ENCODE measurements around the gene TUSC2. TPM values are rescaled to one million over a fixed set of nuclear protein-coding genes. Genes with fewer than 3 reads are reported as not detected.

TUSC2 gene
- total RNA-seq, 1 experiment from 2014 or later, result 34.0 TPM

DNA sequence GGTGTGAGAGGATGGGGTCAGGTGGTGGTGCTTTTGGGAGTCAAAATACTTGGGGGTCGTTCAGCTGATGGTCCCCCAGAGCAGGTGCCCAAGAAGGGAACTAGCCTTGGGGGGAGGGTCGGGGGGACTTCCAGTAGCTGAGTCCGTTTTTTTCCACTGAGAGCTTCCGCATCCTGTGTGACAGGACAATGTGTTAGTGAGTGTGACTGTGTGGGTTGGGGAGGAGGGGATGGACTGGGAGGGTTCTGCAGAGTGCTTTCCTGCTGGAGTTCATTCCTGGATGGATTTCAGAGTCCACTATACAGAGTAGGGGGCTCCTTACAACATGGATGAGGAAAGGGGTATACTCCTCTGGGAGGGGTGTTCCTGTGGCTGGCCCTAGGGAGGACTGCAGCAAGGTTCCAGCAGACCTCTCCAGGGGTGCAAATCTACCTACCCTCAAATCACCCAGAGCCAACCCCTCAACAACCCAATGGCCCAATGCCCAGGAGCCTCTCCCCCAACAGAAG lies 4.9 kb downstream of the TUSC2 start:
- H3K79me2 ChIP-seq (ENCODE audit: insufficient read depth, low read length), result peaks cover 56% of the 10 kb centered on the region
- CTCF ChIA-PET, result interaction anchor here (0.8 kb wide), 1 partner anchor 46 kb away, joined by 3 read pairs; no protein-coding TSS in a partner anchor
- POLR2A ChIA-PET, result interaction anchor here (1.3 kb wide), 1 partner anchor 14 kb away, joined by 4 read pairs; no protein-coding TSS in a partner anchor
- no peaks in the 10 kb centered on the region for H3K9me2 ChIP-seq (ENCODE audit: insufficient read depth)
- peak overlapping the region; percentile 93; the same call in 1 of the 2 replicates for H3K27ac ChIP-seq (ENCODE audit: low read depth, low read length)
- no peaks in the 10 kb centered on the region for H3K9me3 ChIP-seq (ENCODE audit: control insufficient read depth in 1 of 2, insufficient read depth in 1 of 2, low read depth in 1 of 2, low read length in 2 of 2)
- H3K4me2 ChIP-seq (ENCODE audit: low read length), result no peak overlapping the region
- no peaks in the 10 kb centered on the region for H4K20me1 ChIP-seq (ENCODE audit: insufficient read depth)
- H2AFZ ChIP-seq (ENCODE audit: low read depth, low read length, poor library complexity, severe bottlenecking), result no peak overlapping the region
- DNase-seq (ENCODE audit: low read depth, low spot score) (no peak), ATAC-seq (no peak)
- TF ChIP-seq ZNF274 (IDR thresholded peaks at IDR 0.05; ENCODE audit: low read depth, low read length) (no peak), RAD21 (IDR thresholded peaks at IDR 0.05; ENCODE audit: low read depth) (no peak), POLR2A (IDR thresholded peaks at IDR 0.05; ENCODE audit: borderline replicate concordance, extremely low read depth, insufficient read depth, insufficient read length) (no peak), SIN3A (IDR thresholded peaks at IDR 0.05; ENCODE audit: low read depth) (no peak), EZH2phosphoT487 (IDR thresholded peaks at IDR 0.05; ENCODE audit: borderline replicate concordance) (no peak)
- TF ChIP-seq, protein P1, sequence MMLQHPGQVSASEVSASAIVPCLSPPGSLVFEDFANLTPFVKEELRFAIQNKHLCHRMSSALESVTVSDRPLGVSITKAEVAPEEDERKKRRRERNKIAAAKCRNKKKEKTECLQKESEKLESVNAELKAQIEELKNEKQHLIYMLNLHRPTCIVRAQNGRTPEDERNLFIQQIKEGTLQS (IDR thresholded peaks at IDR 0.05), result no peak
- no TSS peak for BruUV-seq (replicated peaks)
- H3K4me3 ChIP-seq (replicated peaks in 1 of 2; ENCODE audit: low read depth in 1 of 2, low read length in 2 of 2), result no peak overlapping the region
- RAD21 ChIA-PET (ENCODE audit: low non-redundant PET in 1 of 2, low total read pairs in 2 of 2, uncharacterized antibody in 2 of 2, unreplicated experiment in 2 of 2), result interaction anchor here in 1 of 2 experiments (1.5 kb wide), 1 partner anchor 24 kb away, joined by 4 read pairs; the partner anchor contains the start of genes HYAL3 and NAA80
- intact Hi-C loops (cut with micrococcal nuclease), result no loop called here
- H3K4me1 ChIP-seq (ENCODE audit: control insufficient read depth in 1 of 2, insufficient read depth in 2 of 2, low read length in 2 of 2), result peaks cover 41 to 67% of the 10 kb centered on the region in 2 experiments
- H3K27me3 ChIP-seq (ENCODE audit: insufficient read depth, low read length), result no peaks in the 10 kb centered on the region
- H3K36me3 ChIP-seq (ENCODE audit: control insufficient read depth in 1 of 2, insufficient read depth in 2 of 2, low read length in 2 of 2), result peaks cover 9 to 25% of the 10 kb centered on the region in 2 experiments; a peak in 2 of 4 replicates
- H3K9ac ChIP-seq (ENCODE audit: low read length), result no peak overlapping the region

DNA sequence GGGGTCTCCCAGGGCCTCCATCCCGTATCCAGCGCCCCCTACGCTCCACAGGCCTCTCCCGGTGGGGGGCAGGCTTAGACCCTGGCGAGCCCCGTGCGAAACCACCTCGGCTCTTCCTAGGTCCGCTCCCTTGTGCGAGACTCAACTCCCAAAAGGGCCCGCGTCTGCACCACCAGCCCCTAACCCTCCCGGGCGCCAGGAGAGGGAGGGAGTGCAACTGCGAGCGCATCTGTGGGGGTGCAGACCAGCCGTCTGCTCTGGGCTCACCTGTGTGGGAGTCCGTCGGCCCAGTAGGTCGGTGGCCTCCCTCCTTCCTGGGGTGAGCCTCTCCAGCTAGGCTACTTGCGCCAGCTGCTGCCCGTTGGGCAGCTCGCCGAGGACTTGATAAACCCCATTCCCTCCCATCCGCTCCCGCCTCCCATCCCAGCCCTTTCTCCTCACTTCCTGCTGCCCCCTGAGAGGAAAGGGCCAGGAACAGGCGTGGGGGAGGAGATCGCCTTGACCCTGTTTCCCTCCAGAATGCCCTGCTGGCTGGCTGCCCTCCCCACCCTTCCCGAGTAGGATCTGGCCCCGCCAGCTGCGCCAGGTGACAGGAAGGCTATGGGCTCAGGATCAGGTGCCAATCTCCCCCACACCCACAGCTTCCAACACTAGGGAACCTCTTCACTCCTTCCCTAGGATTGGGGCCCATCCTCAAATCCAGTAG lies 5.5 kb downstream of the TUSC2 start, which contains the start of gene HYAL2:
Gene HYAL2, minus strand, starts transcription at position 360 of the 706 bp plus-strand sequence. CDS start 2,256 bp downstream, outside the sequence.
- ChIA-PET CTCF (interaction anchor here (0.8 to 1.2 kb wide), 2 partner anchors 15 to 45 kb away, joined by 3 to 11 read pairs; no protein-coding TSS in a partner anchor), RAD21 (ENCODE audit: low non-redundant PET in 1 of 2, low total read pairs in 2 of 2, uncharacterized antibody in 2 of 2, unreplicated experiment in 2 of 2) (interaction anchor here in 1 of 2 experiments (1.5 kb wide), 1 partner anchor 23 kb away, joined by 4 read pairs; the partner anchor contains the start of genes HYAL3 and NAA80), POLR2A (interaction anchor here (1.1 to 1.3 kb wide), 2 partner anchors 14 to 23 kb away, joined by 3 to 4 read pairs; partner anchors contain the start of genes HYAL3 and NAA80)
- peak within 1 kb of the TSS; percentile 88 for H3K9ac ChIP-seq (ENCODE audit: low read length)
- ATAC-seq (no peak), DNase-seq (ENCODE audit: low read depth, low spot score) (no peak)
- peaks cover 9 to 29% of the 10 kb centered on the region in 2 experiments; a peak in 2 of 4 replicates for H3K36me3 ChIP-seq (ENCODE audit: control insufficient read depth in 1 of 2, insufficient read depth in 2 of 2, low read length in 2 of 2)
- BruUV-seq (replicated peaks), result no TSS peak
- peak within 1 kb of the TSS; percentile 93 for H3K27ac ChIP-seq (ENCODE audit: low read depth, low read length)
- no peaks in the 10 kb centered on the region for H3K9me2 ChIP-seq (ENCODE audit: insufficient read depth)
- H3K27me3 ChIP-seq (ENCODE audit: insufficient read depth, low read length), result no peaks in the 10 kb centered on the region
- H3K9me3 ChIP-seq (ENCODE audit: control insufficient read depth in 1 of 2, insufficient read depth in 1 of 2, low read depth in 1 of 2, low read length in 2 of 2), result no peaks in the 10 kb centered on the region
- peak within 1 kb of the TSS; percentile 64 to 92 for H3K4me3 ChIP-seq (replicated peaks in 1 of 2; ENCODE audit: low read depth in 1 of 2, low read length in 2 of 2)
- H3K4me1 ChIP-seq (ENCODE audit: control insufficient read depth in 1 of 2, insufficient read depth in 2 of 2, low read length in 2 of 2), result peaks cover 48 to 73% of the 10 kb centered on the region in 2 experiments
- H3K4me2 ChIP-seq (ENCODE audit: low read length), result peak within 1 kb of the TSS; percentile 92
- peaks cover 58% of the 10 kb centered on the region for H3K79me2 ChIP-seq (ENCODE audit: insufficient read depth, low read length)
- no peaks in the 10 kb centered on the region for H4K20me1 ChIP-seq (ENCODE audit: insufficient read depth)
- intact Hi-C loops (cut with micrococcal nuclease), result no loop called here
- H2AFZ ChIP-seq (ENCODE audit: low read depth, low read length, poor library complexity, severe bottlenecking), result no peak within 1 kb of the TSS
- TF ChIP-seq EZH2phosphoT487 (IDR thresholded peaks at IDR 0.05; ENCODE audit: borderline replicate concordance) (no peak), ELF1 (IDR thresholded peaks at IDR 0.05; ENCODE audit: borderline replicate concordance, low read depth) (no peak), YY1 (IDR thresholded peaks at IDR 0.05; ENCODE audit: extremely low read depth, insufficient replicate concordance, low read depth, low read length) (no peak), ZNF274 (IDR thresholded peaks at IDR 0.05; ENCODE audit: low read depth, low read length) (no peak), SIN3A (IDR thresholded peaks at IDR 0.05; ENCODE audit: low read depth) (no peak), TCF7L2 (IDR thresholded peaks at IDR 0.05; ENCODE audit: borderline replicate concordance, extremely low read depth, insufficient read depth, insufficient read length) (no peak), JUND (IDR thresholded peaks at IDR 0.05) (no peak), POLR2A (IDR thresholded peaks at IDR 0.05; ENCODE audit: borderline replicate concordance, extremely low read depth, insufficient read depth, insufficient read length) (no peak), EZH2 (IDR thresholded peaks at IDR 0.05) (no peak)
- TF ChIP-seq, protein P2, sequence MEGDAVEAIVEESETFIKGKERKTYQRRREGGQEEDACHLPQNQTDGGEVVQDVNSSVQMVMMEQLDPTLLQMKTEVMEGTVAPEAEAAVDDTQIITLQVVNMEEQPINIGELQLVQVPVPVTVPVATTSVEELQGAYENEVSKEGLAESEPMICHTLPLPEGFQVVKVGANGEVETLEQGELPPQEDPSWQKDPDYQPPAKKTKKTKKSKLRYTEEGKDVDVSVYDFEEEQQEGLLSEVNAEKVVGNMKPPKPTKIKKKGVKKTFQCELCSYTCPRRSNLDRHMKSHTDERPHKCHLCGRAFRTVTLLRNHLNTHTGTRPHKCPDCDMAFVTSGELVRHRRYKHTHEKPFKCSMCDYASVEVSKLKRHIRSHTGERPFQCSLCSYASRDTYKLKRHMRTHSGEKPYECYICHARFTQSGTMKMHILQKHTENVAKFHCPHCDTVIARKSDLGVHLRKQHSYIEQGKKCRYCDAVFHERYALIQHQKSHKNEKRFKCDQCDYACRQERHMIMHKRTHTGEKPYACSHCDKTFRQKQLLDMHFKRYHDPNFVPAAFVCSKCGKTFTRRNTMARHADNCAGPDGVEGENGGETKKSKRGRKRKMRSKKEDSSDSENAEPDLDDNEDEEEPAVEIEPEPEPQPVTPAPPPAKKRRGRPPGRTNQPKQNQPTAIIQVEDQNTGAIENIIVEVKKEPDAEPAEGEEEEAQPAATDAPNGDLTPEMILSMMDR (IDR thresholded peaks at IDR 0.05 in 2 of 3, conservative IDR thresholded peaks at IDR 0.05 in 1 of 3; ENCODE audit: borderline replicate concordance in 1 of 3, insufficient read depth in 1 of 3, low read depth in 2 of 3, low read length in 2 of 3), result no peak
